A549 treated with GW870086 at 1 μM for 4 hours (cell line): Measurements from ENCODE around the gene CSH2. TPM values are rescaled to one million over a fixed set of nuclear protein-coding genes. Genes with fewer than 3 reads are reported as not detected.

Experiments
- total RNA-seq: library from RNA; stranded (reverse); fragments of 200-300 nt; extraction: Qiagen RNA extraction; gene quantifications from 5 replicates; pipeline ENCODE4 v1.2.3, GENCODE V29; 2022; ENCODE audit warnings: low read depth

The CSH2 gene
- not detected in 5 replicates for total RNA-seq

GRCh38 chr17:63873577-63873976 lies at the start of gene CSH2:
TSS of gene CSH2 (minus strand) at chr17:63873677. CDS start at chr17:63873614, 63 bp downstream.

DNA sequence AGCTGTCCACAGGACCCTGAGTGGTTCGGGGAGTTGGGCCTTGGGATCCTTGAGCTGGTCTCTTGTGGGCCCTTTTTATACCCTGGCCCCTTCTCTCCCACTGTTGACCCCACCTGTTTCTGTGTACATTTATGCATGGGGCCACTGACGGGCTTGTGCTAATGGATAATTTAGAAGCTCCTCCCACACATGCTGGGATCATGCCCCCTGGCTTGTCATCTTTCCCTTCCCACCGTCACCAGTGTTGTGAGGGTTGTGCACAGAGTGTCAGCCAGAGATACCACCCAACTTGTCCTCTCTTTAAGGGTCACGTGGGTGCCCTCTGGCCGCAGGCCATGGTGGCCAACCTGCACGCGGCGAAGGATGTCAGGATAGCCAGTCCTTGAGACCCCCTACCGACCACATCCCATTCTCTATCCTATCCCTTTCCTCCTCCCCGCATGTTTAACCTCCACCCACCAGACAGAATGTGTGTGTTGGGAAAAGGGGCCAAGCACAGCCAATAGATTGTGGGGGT lies 45.4 kb upstream of the CSH2 start, which contains the start of gene GH1:
Gene GH1 (minus strand): TSS at position 51 of the 517 bp plus-strand sequence. CDS start 63 bp downstream, outside the sequence.

DNA sequence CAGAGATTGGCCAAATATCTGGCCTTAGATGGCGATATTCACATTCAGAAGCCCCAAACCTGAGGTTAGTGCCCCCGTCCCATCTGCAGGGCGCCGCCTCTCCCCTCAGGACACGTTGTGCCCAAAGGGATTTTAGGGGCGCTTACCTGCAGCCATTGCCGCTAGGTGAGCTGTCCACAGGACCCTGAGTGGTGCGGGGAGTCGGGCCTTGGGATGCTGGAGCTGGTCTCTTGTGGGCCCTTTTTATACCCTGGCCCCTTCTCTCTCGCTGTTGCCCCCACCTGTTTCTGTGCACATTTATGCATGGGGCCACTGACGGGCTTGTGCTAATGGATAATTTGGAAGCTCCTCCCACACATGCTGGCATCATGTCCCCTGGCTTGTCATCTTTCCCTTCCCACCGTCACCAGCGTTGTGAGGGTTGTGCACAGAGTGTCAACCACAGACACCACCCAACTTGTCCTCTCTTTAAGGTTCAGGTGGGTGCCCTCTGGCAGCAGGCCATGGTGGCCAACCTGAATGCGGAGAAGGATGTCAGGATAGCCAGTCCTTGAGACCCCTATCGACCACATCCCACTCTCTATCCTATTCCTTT lies 37.7 kb upstream of the CSH2 start, which contains the start of gene CSHL1:
Gene CSHL1 (minus strand): TSS at position 218 of the 595 bp plus-strand sequence. CDS start 62 bp downstream, at position 156.

GRCh38 chr17:63896524-63897354 lies 23.3 kb upstream of the CSH2 start, which contains the start of gene CSH1:
TSS of gene CSH1 (minus strand) at chr17:63896574. CDS start at chr17:63896511, 63 bp downstream.

DNA sequence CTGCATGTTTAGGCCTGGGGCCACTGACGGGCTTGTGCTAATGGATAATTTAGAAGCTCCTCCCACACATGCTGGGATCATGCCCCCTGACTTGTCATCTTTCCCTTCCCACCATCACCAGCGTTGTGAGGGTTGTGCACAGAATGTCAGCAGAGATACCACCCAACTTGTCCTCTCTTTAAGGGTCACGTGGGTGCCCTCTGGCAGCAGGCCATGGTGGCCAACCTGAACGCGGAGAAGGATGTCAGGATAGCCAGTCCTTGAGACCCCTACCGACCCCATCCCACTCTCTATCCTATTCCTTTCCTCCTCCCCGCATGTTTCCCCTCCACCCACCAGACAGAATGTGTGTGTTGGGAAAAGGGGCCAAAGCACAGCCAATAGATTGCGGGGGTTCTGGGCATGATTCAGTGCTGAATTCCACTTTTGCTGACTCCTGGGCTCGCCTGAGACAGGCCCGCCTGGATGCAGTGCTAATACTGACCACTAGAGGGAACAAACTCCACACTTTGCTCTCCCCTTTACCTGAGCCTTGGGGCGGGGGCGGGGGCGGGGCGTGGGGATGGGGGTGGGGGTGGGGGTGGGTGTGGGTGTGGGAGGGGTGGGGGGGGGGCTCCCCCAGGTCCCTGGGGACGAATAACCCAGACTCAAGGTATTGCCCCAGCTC lies 8.6 kb upstream of the CSH2 start, which contains the start of gene GH2:
Gene GH2 (minus strand): TSS at position 10 of the 667 bp plus-strand sequence. CDS start 143 bp downstream, outside the sequence.

GRCh38 chr17:63842540-63843386 lies 30.7 kb downstream of the CSH2 start, which contains the start of gene SMARCD2:
TSS of gene SMARCD2 (minus strand) at chr17:63842685. CDS start at chr17:63842674, 11 bp downstream.

GRCh38 chr17:63827002-63827800 lies 46.3 kb downstream of the CSH2 start, which contains the start of the genes FTSJ3 and PSMC5:
TSS of gene FTSJ3 (minus strand) at chr17:63827663. CDS start at chr17:63826902, 761 bp downstream.
TSS of gene PSMC5 (plus strand) at chr17:63827431. CDS start at chr17:63827491, 60 bp downstream.

Other genes starting within 250 kb of the CSH2 start
- gene LIMD2, start 173.6 kb downstream of the CSH2 start, total RNA-seq, result 8.3 to 12.9 TPM (median 11.1 TPM) in 5 replicates
- 23.8 to 26.8 TPM (median 25.4 TPM) in 5 replicates for gene STRADA, start 131.9 kb downstream of the CSH2 start, total RNA-seq
- gene CCDC47, start 100.1 kb downstream of the CSH2 start, total RNA-seq, result 88.0 to 123 TPM (median 102 TPM) in 5 replicates
- gene DDX42, start 99.5 kb downstream of the CSH2 start, total RNA-seq, result 86.4 to 99.2 TPM (median 98.0 TPM) in 5 replicates
- gene PSMC5, start 46.2 kb downstream of the CSH2 start, total RNA-seq, result 205 to 229 TPM (median 215 TPM) in 5 replicates
- gene FTSJ3, start 46.0 kb downstream of the CSH2 start, total RNA-seq, result 49.7 to 66.5 TPM (median 55.4 TPM) in 5 replicates
- gene SMARCD2, start 31.0 kb downstream of the CSH2 start, total RNA-seq, result 50.2 to 63.7 TPM (median 60.2 TPM) in 5 replicates
- not detected in 5 replicates for gene GH2, start 8.3 kb upstream of the CSH2 start, total RNA-seq
- not detected in 5 replicates for gene CSH1, start 22.9 kb upstream of the CSH2 start, total RNA-seq
- not detected in 5 replicates for gene CSHL1, start 37.6 kb upstream of the CSH2 start, total RNA-seq
- not detected in 5 replicates for gene GH1, start 45.2 kb upstream of the CSH2 start, total RNA-seq
- gene CD79B, start 58.7 kb upstream of the CSH2 start, total RNA-seq, result not detected in 5 replicates
- gene SCN4A, start 99.2 kb upstream of the CSH2 start, total RNA-seq, result 0.03 to 0.07 TPM (median 0.03 TPM) in 5 replicates
- 0.35 to 0.75 TPM (median 0.53 TPM) in 5 replicates for gene PRR29, start 124.7 kb upstream of the CSH2 start, total RNA-seq
- gene ICAM2, start 147.0 kb upstream of the CSH2 start, total RNA-seq, result not detected in 5 replicates